A673 (cell line): ENCODE results near the gene SLU7. TPM values are rescaled to one million over a fixed set of nuclear protein-coding genes. Genes with fewer than 3 reads are reported as not detected.

Source experiments
- BruUV-seq: library from RNA; stranded (reverse); fragments of 400-500 nt; replicated peaks from 2 replicates; lab custom pipeline; 2021; lab: Mats Ljungman, UMichigan
- CTCF ChIA-PET: fragments of 300-600 bp; sonication (Branson Sonifier 250); formaldehyde crosslinking; loops from one replicate; lab custom pipeline; 2022; ENCODE audit warnings: antibody characterized with exemption; lab: Charles Lee
- POLR2A ChIA-PET: fragments of 300-600 bp; sonication (Branson Sonifier 250); formaldehyde crosslinking; loops from one replicate; lab custom pipeline; 2022; ENCODE audit warnings: antibody characterized with exemption; ENCODE audit not compliant: low non-redundant PET; lab: Charles Lee
- DNase-seq: peaks from one replicate; pipeline ENCODE4 v3.0.0-alpha.2; 2015; ENCODE audit warnings: low spot score
- H3K27ac ChIP-seq: fragments of 200-600 bp; sonication (generic); 2 replicates; pipeline ENCODE4 v1.5.1; 2016; ENCODE audit warnings: mixed run types, low read depth, mild to moderate bottlenecking, mixed read lengths, antibody characterized with exemption, low read length; ENCODE audit not compliant: poor library complexity, severe bottlenecking
- H3K27me3 ChIP-seq: fragments of 200-600 bp; sonication (generic); replicated peaks from 2 replicates; pipeline ENCODE4 v1.6.1; 2017; ENCODE audit warnings: mixed run types, low read depth, mild to moderate bottlenecking, mixed read lengths, antibody characterized with exemption, low read length; ENCODE audit not compliant: insufficient read depth, poor library complexity
- H3K36me3 ChIP-seq: fragments of 200-600 bp; sonication (generic); 2 replicates; pipeline ENCODE4 v1.6.1; 2016; ENCODE audit warnings: mixed run types, mild to moderate bottlenecking, mixed read lengths, antibody characterized with exemption, low read length; ENCODE audit not compliant: insufficient read depth, poor library complexity, severe bottlenecking
- H3K4me1 ChIP-seq: fragments of 200-600 bp; sonication (generic); 2 replicates; pipeline ENCODE4 v1.6.1; 2017; ENCODE audit warnings: mixed run types, mild to moderate bottlenecking, mixed read lengths, antibody characterized with exemption, low read length; ENCODE audit not compliant: insufficient read depth, poor library complexity, severe bottlenecking
- H3K4me3 ChIP-seq: fragments of 200-600 bp; sonication (generic); 2 replicates; pipeline ENCODE4 v1.5.1; 2016; ENCODE audit warnings: low read depth, mixed run types, mild to moderate bottlenecking, mixed read lengths, low read length; ENCODE audit not compliant: poor library complexity, severe bottlenecking
- H3K9me3 ChIP-seq: fragments of 200-600 bp; sonication (generic); 2 replicates; pipeline ENCODE4 v1.6.1; 2016; ENCODE audit warnings: mixed run types, low read depth, mild to moderate bottlenecking, mixed read lengths, antibody characterized with exemption, low read length; ENCODE audit not compliant: poor library complexity, severe bottlenecking
- CTCF ChIP-seq: fragments of 300-800, 200-600 bp; sonication (generic); conservative IDR thresholded peaks from 2 replicates; pipeline ENCODE4 v1.5.1; 2017; ENCODE audit warnings: low read depth, mild to moderate bottlenecking, antibody characterized with exemption, low read length, moderate library complexity, mixed read lengths
- EZH2 ChIP-seq: fragments of 200-600 bp; sonication (generic); IDR thresholded peaks from 2 replicates; pipeline ENCODE4 v1.6.1; 2017; ENCODE audit warnings: borderline replicate concordance, low read depth, mild to moderate bottlenecking, mixed read lengths, antibody characterized with exemption, low read length; ENCODE audit not compliant: poor library complexity, severe bottlenecking
- intact Hi-C: fragments of 100-400 bp; cut with micrococcal nuclease; formaldehyde crosslinking; loops from one replicate; pipeline ENCODE4 v1.10.0; 2022; ENCODE audit not compliant: unreplicated experiment
- total RNA-seq: library from RNA; stranded (reverse); gene quantifications from 2 replicates; pipeline ENCODE4 v1.2.3, GENCODE V29; 2021

The SLU7 gene
- total RNA-seq, 1 experiment from 2014 or later = 37.4 TPM

GRCh38 chr5:160458806-160459800 lies 40.2 kb upstream of the SLU7 start:
- peaks cover 7% of the 10 kb centered on the region for H3K27me3 ChIP-seq
- intact Hi-C loops = no loop called here
- CTCF ChIA-PET = no interaction called here
- no peak overlapping the region for H3K4me3 ChIP-seq
- no peaks in the 10 kb centered on the region for H3K9me3 ChIP-seq
- H3K27ac ChIP-seq = no peak overlapping the region
- DNase-seq = no peak
- no peaks in the 10 kb centered on the region for H3K36me3 ChIP-seq
- no TSS peak for BruUV-seq
- POLR2A ChIA-PET = no interaction called here
- H3K4me1 ChIP-seq = no peaks in the 10 kb centered on the region
- TF ChIP-seq CTCF = no peak
- TF ChIP-seq EZH2 = no peak

DNA sequence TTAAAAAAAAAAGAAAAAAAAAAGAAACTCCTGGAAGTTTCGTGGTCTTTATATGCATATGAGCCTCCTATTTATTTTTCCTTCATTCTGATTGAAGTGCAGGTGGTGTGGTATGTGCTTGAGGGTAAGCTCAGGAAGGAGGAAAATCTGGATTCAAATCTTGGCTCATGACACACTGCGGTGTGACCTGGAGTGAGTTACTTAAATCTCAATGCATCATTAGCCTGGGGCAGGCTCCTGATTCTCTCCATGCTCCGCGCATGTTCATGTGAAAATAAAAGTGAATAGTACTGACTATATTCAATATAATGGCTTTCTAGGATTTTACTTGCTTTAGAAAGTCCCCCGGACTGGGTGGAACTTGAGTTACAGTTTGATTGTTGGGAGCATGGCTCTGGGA lies 38.4 kb upstream of the SLU7 start:
- CTCF ChIA-PET = no interaction called here
- BruUV-seq = no TSS peak

More for the DNA sequence above, 38.4 kb upstream of the SLU7 start:
- intact Hi-C loops = no loop called here
- H3K4me3 ChIP-seq = no peak overlapping the region
- H3K4me1 ChIP-seq = no peaks in the 10 kb centered on the region
- no peak overlapping the region for H3K27ac ChIP-seq
- no peak for DNase-seq
- no peaks in the 10 kb centered on the region for H3K9me3 ChIP-seq
- peaks cover 17% of the 10 kb centered on the region for H3K27me3 ChIP-seq
- H3K36me3 ChIP-seq = no peaks in the 10 kb centered on the region
- POLR2A ChIA-PET = no interaction called here
- TF ChIP-seq EZH2 (no peak), CTCF (no peak)
